HG03097 (cell line): Measurements from ENCODE around the gene IMPDH1.

Source experiments
- ATAC-seq: cut with Tn5 transposase; IDR thresholded peaks from one replicate; pipeline ENCODE4 v1.9.1; 2021; ENCODE audit not compliant: unreplicated experiment, low FRiP score

The IMPDH1 gene

GRCh38 chr7:128435327-128435686, 25.5 kb upstream of the IMPDH1 start:
- no peak for ATAC-seq

- ATAC-seq: no peak
These were observed 24.9 kb upstream of the IMPDH1 start for GRCh38 chr7:128434413-128435326.

- no peak for ATAC-seq
These were observed 22.0 kb upstream of the IMPDH1 start for GRCh38 chr7:128431754-128432153.

- ATAC-seq: no peak
These were observed 21.4 kb upstream of the IMPDH1 start for GRCh38 chr7:128431221-128431620.

GRCh38 chr7:128430207-128430606, 20.4 kb upstream of the IMPDH1 start:
- no peak for ATAC-seq

GRCh38 chr7:128427289-128427891, 17.6 kb upstream of the IMPDH1 start:
- no peak for ATAC-seq

- ATAC-seq: no peak
These were observed 16.1 kb upstream of the IMPDH1 start for GRCh38 chr7:128425850-128426249.

GRCh38 chr7:128424686-128425275, 15.0 kb upstream of the IMPDH1 start:
- ATAC-seq: no peak

- ATAC-seq: no peak
These were observed 13.1 kb upstream of the IMPDH1 start for GRCh38 chr7:128422842-128423241.

- no peak for ATAC-seq
These were observed 12.3 kb upstream of the IMPDH1 start for GRCh38 chr7:128422037-128422436.

GRCh38 chr7:128421384-128421783, 11.6 kb upstream of the IMPDH1 start:
- ATAC-seq: no peak

- no peak for ATAC-seq
These were observed 11.0 kb upstream of the IMPDH1 start for GRCh38 chr7:128420773-128421172.

GRCh38 chr7:128419257-128419656, 9.5 kb upstream of the IMPDH1 start:
- ATAC-seq: no peak

- no peak for ATAC-seq
These were observed 7.3 kb upstream of the IMPDH1 start for GRCh38 chr7:128417071-128417470.

- ATAC-seq: no peak
These were observed 5.5 kb upstream of the IMPDH1 start for GRCh38 chr7:128415217-128415785.

- no peak for ATAC-seq
These were observed 620 bp upstream of the IMPDH1 start for GRCh38 chr7:128410451-128410753.

GRCh38 chr7:128408709-128409595, 830 bp downstream of the IMPDH1 start:
- no peak for ATAC-seq

GRCh38 chr7:128407751-128408708, 1.8 kb downstream of the IMPDH1 start:
- ATAC-seq: no peak

GRCh38 chr7:128407233-128407589, 2.6 kb downstream of the IMPDH1 start:
- ATAC-seq: no peak
